A204.1 (cell line): ENCODE data around the gene SC5D.

Experiments used
- FAIRE-seq: peaks from 2 replicates; lab custom pipeline; 2012; peaks lifted over from hg19 to GRCh38; lab: Jason Lieb, UNC

SC5D gene

DNA sequence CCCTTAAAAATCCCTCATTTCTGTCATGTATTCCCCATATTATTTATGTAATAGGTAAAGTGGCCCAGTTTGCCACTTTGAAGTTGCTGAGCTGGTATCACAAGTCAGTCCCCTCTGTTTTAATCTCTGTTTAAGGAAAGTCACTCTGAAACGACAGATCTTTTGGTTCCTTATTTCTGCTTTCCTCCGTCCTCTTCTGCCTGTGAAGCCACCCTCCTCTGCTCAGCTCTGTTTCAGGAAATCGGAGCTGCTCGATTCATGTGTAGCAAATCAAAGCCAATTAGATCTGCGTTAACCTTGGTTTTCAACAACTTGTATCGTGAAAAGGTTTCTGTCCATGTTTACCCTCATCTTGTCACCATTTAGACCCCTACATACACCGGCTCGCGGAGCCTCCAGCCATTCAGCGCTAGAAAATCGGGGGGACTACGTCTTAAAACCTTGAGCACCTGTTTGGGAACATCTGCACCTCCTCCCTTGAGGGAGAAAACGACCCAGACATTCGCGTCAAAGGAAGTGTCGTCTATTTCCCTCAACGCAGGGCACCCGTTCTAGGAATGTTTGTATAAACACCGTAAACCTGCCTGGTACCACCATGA is 576 bp upstream of the SC5D start:
- FAIRE-seq, result no peak

DNA sequence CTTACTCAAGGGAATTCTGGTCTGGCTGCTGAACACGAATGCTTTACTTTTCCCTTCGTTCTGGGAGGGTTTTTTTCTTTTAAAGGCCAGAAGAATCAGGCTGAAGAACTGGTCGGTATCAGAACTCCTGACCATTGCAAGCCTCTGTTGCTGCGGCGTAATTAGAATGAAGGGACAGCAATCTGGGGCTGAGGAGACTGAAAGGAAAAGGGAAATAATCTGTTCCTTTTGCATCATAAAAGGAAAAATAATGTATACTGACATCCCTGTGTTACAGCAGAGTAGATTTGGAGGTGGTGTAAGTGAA is 670 bp downstream of the SC5D start:
- no peak for FAIRE-seq

DNA sequence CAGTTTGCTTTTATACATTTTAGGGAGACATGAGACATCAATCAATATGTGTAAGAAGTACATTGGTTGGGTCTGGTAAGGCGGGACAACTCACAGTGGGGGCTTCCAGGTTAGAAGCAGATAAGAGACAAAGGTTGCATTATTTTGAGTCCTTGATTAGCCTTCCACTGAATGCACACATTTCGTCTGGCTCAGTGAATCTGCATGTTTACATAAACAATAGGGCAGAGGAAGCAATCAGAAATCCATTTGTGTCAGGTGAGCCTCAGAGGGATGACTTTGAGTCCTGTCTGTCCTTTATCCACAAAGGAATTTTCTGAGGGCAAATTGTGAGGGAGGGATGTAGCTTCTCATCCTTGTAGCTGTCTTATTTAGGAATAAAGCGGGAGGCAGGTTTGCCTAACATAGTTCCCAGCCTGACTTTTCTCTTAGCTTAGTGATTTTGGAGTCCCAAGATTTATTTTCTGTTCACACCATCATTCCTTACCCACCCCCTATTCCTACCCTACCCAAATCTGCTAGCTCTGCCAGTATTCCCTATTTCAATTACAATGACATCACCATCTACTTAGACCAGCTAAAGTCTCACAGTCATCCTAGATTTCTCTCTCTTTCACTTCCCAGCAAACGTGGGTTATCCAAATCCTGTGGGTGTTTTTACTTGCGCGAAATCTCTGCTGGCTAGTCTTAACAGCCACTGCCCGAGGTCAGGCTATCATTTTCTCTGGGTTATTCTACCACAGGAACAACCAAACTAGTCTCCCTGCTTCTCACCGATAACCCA is 2.9 kb downstream of the SC5D start:
- no peak for FAIRE-seq

DNA sequence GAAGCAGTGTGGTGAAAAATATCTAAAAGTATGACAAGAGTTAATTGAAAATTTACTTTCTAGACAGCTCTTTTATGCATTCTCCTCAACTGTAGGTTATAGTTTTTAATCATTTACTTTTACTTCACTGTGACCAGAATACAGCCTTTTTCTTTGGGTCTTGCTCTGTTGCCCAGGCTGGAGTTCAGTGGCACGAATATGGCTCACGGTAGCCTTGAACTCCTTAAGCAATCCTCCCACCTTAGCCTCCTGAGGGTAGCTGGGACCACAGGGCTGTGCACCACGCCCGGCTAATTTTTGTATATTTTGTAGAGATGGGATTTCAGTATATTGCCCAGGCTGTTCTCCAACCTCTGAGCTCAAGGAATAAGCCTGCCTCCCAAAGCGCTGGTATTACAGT is 5.3 kb downstream of the SC5D start:
- FAIRE-seq, result no peak

DNA sequence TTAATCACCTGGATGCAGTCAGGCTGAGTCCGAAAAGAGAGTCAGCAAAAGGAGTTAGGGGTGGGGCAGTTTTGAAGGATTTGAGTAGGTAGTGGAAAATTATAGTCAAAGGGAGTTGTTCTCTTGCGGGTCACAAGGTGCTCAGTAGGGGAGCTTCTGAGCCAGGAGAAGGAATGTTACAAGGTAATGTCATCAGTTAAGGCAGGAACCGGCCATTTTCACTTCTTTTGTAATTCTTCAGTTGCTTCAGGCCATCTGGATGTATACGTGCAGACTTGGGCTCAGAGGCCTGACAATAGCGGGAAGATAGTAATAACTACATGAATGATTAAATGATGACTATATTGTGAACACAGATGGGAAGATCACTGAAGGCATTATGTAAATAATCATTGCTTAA is 6.2 kb downstream of the SC5D start:
- no peak for FAIRE-seq

DNA sequence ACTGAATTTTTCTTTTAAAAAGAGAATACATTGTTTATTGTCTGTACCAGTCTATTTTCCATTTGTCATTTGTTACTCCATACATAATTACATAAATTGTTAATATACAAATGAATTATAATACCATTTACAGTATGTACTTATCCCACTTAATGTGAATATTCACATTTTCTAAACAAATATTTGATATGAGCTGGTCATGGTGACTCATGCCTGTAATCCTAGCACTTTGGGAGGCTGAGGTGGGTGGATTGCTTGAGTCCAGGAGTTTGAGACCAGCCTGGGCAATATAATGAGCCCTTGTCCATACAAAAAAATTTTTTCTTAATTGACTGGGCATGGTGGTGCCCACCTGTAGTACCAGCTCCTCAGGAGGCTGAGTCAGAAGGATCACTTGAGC is 6.8 kb downstream of the SC5D start:
- no peak for FAIRE-seq

DNA sequence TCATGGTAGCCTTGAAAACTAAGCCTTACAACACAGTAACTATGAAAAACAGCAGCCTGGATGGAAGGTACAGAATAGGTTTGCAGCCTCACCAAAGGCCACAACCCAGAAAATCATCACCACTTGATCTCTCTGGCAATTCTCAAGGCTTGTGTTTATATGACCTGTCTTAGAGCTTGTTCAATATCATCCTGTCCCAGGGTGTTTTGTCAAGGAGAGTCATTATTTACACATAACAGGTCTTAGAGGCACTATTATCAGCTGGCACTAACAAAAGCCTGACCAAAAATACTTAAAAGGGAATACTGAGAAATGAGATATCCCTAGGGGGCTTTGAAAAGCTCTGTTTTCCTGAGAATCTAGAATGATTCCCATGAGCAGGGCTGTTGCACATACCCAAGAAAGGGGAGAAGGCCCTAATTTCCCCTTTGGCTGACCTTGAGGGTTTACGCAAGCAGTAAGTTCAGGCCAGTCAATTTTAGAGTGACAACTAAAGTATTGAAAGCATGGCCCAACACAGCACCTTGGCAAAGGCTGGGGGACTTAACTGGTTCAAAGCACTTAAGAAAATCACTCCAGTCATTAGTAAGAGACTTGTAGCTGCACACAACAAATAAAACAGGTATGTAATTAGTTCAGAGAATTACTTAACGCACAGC is 7.9 kb downstream of the SC5D start:
- FAIRE-seq, result no peak

DNA sequence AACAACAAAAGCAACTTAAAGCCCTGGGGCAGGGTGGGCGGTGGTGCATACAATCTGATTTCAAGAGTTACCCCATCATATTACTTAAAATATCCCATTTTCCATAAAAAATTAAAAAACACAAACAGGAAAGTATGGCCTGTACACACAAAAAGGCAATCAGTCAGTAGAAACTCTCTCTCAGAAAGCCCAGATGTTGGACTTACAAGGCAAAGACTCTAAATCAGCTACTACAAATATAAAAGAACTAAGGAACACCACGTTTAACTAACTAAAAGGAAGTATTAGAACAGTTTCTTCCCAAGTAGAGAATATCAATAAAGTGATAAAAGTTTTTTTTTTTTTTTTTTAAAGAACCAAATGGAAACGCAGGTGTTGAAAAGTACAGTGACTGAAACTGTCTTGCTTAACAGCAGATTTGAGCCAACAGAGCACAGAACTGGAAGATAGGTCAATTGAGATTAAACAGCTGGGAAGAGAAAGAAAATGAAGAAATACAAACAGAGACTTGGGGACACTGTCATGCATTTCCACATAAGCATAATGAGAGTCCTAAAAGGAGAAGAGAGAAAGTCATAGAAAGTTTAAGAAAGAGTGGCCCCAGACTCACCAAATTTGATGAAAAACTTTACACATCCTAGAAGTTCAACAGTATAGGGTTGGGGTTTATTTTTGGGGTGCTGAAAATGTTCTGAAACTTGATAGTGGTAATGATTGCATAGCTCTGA is 8.6 kb downstream of the SC5D start:
- no peak for FAIRE-seq

DNA sequence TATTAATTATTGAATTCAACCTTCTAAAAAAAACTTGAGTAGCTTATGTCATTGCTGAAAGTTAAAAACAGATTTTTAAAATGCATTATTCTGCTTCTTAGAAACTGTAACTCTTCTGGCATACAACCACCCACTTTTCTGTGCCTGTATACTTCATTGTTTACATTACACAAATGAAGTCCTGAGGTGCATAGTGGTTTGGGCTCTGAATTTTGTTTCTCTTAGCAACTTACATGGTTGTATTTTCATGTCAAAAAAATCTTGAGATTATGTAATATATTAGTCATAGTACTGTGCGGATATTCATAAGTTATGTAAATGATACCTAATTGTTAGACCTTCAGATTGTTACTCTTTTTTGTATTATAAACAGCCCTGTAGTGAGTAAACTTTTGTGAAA is 12.2 kb downstream of the SC5D start:
- no peak for FAIRE-seq

DNA sequence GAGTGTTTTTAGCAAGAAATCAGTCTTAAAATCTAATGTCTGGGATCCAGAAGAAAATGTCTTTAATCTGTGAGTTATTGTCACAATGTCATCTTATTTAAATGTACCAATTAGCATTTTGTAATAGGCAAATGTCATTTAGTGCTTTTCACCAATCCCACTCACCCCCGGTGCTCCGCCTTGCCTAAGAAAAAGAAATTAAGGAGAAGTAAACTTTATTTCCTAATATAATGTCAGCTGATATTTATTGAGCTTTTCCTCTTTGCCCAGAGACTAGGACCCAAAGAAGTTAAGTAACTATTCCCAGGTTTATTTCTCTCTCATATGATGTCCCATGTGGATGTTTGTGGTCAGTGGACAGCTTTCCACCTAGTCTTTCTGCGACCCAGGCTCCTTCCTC is 16.2 kb downstream of the SC5D start:
- no peak for FAIRE-seq

DNA sequence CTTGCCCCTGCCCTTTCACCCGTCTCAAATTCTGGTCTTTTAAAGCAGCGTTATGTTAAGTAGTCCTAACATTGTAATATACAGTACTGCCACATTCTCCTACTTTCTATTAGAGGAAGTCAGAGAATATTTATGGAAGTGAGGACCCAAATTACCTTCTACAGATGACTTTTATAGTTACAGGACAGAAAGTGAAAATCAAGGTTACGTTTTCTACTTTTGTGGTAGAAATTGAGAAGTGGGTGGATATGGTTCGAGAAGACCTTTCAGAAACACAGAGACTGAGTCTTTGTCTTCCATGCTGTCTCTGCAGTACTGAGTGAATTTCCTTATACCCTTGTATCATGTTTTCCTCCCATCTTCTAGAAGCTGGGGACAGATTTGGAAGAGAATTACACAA is 17.1 kb downstream of the SC5D start:
- no peak for FAIRE-seq

DNA sequence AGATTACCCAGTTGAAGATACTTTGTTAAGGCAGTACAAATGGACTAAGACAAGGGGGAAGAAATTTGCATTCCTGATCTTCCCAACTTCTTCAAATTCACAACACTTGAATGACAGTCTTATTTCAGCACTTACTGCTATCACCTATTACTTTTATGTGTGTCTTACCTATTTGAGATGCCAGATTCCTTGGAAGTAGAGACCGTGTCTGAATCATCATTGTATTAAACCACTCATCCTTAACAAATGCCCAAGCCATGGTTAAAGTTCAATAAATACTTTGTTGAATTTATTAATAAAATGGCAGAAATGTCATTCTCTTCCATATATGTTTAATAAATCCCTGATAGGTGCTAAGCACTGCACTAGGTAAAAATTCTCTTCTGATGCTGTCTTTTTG is 18.3 kb downstream of the SC5D start:
- FAIRE-seq, result no peak

DNA sequence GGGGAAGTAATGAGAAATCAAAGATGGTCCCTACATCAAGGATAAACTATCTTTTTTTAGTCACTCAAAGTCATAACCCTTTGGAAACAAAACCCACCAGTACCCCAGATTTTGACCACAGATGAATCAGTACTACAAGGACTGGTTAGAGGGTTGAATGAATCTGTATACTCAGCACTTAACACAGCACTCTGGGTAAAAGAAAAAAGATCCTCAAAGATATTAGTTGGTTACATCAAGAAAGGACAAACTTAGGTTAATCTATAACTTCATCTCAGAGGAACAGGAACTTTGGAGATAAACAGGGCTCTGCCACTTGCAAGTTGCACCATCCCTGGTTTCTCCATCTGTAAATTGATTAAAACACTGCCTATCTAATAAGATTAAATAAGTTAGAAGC is 18.8 kb downstream of the SC5D start:
- no peak for FAIRE-seq

DNA sequence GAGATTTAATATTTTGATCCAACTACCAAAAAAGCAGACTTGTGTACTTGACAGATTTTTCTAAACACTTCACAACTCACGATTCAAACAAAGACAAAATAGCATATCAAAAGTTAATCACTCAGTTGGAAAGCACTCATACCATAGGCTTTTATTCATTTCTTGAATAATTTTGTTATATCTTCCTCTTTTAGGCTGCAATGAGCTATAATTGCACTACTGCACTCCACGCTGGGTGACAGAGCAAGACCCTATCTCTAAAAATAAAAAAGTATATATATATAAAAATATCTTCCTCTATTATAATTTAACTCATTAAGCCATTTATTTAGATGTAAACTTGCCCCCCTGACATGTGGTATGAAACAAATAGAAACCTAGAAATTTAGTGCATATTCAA is 19.9 kb downstream of the SC5D start:
- FAIRE-seq, result no peak

DNA sequence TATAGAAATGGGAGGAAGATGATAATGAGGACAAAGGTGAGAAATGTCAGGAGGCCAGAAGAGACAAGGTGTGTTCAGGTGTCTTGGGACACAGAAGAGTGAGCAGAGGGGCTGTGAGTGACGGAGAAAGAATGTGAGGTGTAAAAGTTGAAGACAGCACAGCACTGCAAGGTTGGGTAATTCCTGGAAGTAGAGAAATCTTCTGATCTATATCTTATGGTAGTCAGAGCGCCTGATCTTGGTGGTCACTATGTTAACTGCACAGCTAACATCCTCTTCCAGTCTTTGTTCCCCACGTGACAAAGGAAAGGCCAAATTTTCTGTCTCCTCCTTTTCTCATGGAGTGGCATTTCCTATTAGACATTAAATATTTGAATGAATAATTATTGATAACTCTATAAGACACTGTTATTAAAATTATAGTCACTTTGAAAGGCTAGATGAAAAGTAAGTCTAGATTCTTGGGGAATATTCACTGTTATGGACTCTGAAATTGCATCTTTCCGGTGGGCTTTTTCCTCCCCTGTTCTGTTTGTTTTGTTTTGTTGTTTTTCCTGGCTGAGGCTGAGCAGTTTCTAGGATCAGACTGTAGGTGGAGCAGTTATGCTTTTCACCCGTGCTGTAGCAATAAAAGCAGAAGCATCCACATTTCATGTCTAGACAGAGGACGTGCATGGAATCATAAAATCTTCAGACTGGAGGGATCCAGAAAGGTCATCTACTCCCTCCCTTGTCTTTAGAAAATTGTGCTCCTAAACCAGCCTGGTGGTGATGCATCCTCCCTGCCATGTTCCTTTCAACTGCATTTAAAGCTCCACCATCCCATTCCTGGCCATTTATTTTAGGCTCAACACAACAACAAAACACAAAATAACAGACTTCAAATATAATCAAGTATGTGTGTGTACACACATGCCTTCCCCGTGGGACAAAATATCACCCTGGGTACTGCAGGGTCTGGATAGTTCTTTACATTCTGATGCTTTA is 26.6 kb downstream of the SC5D start:
- peak; percentile 53 for FAIRE-seq

DNA sequence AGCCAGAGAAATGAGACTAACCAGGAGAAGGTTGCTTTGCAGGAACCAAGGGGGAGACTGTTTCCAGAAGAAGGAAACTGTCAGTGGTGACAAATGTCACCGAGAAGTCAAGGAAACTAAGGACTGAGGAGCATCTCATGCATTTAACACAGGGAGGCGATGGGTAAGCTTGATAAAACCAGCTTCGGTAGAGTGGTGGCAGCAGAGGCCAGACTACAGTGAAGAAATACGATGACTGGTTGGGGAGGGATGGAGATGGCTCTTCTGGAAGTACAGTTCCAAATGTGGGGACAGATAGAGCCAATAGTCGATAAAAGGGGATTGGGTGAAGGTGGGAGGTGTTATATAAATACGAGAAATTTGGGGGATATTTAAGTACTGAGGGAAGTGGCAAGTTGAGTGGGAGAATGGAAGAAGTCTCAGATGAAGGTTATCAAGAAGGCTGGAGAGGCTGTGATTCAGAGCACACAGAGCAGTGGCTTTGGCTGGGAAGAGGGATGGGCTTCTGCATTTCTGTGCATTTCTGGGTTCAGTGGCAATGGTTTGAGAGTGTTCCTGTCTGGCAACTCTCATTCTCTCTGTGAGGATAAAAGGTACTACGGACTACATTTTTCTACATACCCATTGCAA is 29.2 kb downstream of the SC5D start:
- FAIRE-seq, result no peak

DNA sequence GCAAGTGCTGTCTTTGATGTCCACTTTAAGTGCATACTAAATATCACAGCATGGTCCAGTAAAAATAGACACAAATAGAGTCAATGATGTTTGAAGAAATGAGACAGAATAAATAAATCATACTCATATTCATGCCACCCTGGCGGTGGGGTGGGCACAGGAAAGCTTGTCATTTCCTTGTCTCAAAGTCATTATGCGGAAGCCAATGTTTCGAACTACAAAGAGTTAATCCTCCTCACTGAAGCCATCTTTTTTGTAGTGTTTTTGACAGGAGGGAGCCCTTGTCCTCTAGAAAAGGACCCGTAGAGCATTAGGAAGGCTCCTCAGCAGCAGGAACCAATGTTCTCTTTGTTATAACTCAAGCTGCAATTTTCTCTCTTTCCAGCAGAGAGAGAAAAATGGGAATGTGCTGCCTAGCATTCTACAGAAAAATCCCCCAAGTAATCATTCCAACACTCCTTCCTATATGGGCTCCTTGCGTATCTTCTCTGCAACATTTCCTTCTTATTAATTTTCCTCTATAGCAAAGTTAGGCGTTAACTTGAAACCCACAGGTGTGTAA is 30.6 kb downstream of the SC5D start:
- FAIRE-seq, result no peak

DNA sequence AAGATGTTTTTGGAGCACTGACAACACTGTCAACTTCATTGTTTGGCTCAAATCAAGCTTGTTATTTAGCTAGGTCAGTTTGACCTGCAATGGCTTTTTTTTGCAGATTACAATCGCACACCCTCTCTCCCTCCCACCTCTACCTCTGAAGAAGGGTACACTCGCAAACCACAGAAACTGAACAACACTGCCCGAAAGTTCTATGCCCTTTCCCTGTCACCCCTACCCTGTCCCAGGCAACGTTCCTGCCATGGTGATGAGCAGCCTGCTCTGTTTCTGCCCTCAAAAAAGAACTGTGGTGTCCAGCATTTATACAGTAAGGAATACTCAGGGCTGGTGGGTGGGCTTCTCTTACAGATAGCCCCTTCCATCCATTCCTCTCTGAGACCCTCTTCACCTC is 33.7 kb downstream of the SC5D start:
- no peak for FAIRE-seq

DNA sequence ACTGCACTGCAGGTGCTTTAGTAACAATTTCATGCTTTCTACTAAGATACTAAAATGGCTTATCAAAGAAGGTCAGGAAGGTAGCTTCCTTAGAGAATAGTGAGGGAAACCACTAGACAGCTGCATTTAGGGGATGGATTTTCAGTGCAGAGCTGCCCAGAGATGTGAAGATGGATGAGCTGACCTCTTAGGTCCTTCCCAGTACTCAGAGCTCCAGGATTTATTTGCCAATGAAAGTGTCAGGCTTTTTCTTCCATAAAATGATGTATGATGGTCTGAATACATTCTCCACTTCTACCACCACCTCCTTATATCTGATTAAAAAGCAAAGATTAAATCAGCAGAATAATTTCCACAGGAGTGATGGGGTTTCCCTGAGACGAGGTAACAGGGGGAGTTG is 35.0 kb downstream of the SC5D start:
- no peak for FAIRE-seq

DNA sequence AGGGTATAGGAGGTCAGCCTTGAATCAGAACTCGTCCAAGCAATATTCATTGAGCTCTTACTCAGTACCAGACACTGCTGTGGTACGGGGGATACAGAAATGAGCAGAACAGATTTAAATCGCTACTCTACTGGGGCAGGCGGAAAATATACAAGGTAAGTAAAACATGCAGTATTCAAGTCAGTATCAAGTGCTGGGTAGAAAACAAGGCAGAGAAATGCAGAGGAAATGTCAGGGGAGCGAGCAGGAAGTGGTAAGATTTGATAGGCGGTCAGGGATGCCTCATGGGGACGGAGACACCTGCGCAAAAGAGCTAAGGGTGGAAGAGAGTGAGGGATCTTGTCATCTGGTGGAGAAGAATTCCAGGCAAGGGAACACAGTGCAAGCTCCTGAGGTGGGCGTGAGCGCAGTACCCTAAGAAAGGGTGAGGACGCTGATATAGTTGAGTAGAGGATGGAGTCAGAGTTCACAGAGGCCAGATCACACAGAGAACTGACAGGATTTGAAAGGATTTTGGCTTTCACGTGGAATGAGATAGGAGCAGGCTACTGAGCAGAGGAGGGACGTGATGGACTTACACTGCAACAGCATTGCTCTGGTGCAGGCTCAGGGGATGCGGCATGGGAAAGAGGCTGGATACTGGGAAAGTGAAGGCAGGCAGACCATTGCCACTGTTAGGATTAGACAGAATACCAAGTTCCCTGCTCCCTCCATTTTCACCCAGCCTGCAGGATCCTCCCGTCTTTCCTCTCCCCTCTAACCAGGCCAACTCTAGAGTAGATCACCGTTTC is 35.8 kb downstream of the SC5D start:
- FAIRE-seq, result no peak
